ENCODE results near the gene ETV2. TPM values are rescaled to one million over a fixed set of nuclear protein-coding genes. Genes with fewer than 3 reads are reported as not detected.
A peak's percentile ranks its signal among the peaks of the same experiment; 100 is the strongest.

Gene ETV2
- total and polyA plus RNA-seq, 2 experiments from 2014 or later: 3.1 TPM

- H3K4me3 ChIP-seq: peak overlapping the region; percentile 66
- TF ChIP-seq, protein P1, sequence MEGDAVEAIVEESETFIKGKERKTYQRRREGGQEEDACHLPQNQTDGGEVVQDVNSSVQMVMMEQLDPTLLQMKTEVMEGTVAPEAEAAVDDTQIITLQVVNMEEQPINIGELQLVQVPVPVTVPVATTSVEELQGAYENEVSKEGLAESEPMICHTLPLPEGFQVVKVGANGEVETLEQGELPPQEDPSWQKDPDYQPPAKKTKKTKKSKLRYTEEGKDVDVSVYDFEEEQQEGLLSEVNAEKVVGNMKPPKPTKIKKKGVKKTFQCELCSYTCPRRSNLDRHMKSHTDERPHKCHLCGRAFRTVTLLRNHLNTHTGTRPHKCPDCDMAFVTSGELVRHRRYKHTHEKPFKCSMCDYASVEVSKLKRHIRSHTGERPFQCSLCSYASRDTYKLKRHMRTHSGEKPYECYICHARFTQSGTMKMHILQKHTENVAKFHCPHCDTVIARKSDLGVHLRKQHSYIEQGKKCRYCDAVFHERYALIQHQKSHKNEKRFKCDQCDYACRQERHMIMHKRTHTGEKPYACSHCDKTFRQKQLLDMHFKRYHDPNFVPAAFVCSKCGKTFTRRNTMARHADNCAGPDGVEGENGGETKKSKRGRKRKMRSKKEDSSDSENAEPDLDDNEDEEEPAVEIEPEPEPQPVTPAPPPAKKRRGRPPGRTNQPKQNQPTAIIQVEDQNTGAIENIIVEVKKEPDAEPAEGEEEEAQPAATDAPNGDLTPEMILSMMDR (IDR thresholded peaks at IDR 0.05; ENCODE audit: low read depth, low read length): no peak
- peak overlapping the region; percentile 59 for H3K27ac ChIP-seq
- no peaks in the 10 kb centered on the region for H3K9me3 ChIP-seq (ENCODE audit: low read depth)
- H3K36me3 ChIP-seq: peaks cover 12% of the 10 kb centered on the region
- no peaks in the 10 kb centered on the region for H3K27me3 ChIP-seq
- peaks cover 4% of the 10 kb centered on the region for H3K4me1 ChIP-seq (ENCODE audit: low read depth)
- no peak for DNase-seq (ENCODE audit: low read depth in 1 of 2, low spot score in 1 of 2)
Measured at GRCh38 chr19:35629332-35629633, 12.3 kb upstream of the ETV2 start.

DNA sequence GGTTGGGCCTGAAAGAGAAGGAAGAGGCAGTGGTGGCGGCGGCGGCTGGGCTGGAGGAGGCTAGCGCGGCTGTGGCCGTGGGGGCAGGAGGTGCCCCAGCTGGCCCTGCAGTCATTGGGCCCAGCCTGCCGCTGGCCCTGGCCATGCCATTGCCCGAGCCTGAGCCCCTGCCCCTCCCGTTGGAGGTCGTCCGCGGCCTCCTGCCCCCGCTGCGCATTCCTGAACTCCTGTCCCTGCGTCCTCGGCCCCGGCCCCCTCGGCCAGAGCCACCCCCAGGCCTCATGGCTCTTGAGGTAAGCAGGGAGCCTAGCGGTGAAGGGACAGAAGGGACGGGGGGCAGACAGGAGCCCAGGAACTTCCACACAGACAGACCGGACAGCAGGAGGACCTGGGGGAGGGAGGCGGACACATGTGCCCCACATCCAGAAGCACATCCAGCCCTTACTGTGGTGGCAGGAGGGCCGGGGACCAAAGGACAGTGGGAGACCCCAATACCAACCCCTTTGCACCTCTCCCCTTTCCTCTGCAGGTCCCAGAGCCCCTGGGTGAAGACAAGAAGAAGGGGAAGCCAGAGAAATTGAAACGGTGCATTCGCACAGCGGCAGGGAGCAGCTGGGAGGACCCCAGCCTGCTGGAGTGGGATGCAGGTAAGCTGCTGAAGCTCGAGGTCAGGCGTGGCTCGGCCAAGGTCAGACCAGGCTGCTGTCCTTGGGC lies 7.7 kb upstream of the ETV2 start:
- no peaks in the 10 kb centered on the region for H3K9me3 ChIP-seq (ENCODE audit: low read depth)
- DNase-seq (ENCODE audit: low read depth in 1 of 2, low spot score in 1 of 2): no peak

DNA sequence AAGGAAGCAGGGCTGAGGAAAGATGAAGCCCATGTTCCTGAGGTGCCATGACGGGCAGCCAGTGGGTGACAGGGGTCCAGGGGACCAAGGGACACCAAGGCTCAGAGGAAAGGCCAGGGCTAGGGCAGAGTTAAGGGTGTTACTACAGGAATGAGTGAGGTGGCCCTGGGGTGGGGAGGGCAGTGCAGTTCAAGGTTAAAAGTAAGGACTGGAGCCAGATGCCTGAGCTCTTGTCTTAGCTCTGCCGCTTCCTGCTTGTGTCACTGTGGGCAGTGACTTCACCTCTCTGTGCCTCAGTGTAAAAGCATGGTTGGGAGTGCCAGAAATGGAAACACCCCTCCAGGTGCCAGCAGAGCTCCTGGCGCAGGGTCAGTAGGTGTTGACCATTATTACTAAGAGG lies 4.9 kb upstream of the ETV2 start:
- Histone ChIP-seq H3K4me1 (ENCODE audit: low read depth) (peaks cover 6% of the 10 kb centered on the region), H3K9me3 (ENCODE audit: low read depth) (no peaks in the 10 kb centered on the region), H3K27me3 (no peaks in the 10 kb centered on the region), H3K36me3 (peaks cover 32% of the 10 kb centered on the region), H3K27ac (no peak overlapping the region), H3K4me3 (no peak overlapping the region)
- no peak for DNase-seq (ENCODE audit: low read depth in 1 of 2, low spot score in 1 of 2)
- TF ChIP-seq, protein P1 (IDR thresholded peaks at IDR 0.05; ENCODE audit: low read depth, low read length): no peak

More for the DNA sequence above, 7.7 kb upstream of the ETV2 start:
- peaks cover 5% of the 10 kb centered on the region for H3K4me1 ChIP-seq (ENCODE audit: low read depth)
- H3K4me3 ChIP-seq: no peak overlapping the region
- H3K27me3 ChIP-seq: no peaks in the 10 kb centered on the region
- no peak overlapping the region for H3K27ac ChIP-seq
- peaks cover 35% of the 10 kb centered on the region for H3K36me3 ChIP-seq
- TF ChIP-seq, protein P1 (IDR thresholded peaks at IDR 0.05; ENCODE audit: low read depth, low read length): no peak

- Histone ChIP-seq H3K4me3 (no peak overlapping the region), H3K9me3 (ENCODE audit: low read depth) (no peaks in the 10 kb centered on the region), H3K4me1 (ENCODE audit: low read depth) (peaks cover 6% of the 10 kb centered on the region), H3K36me3 (peaks cover 27% of the 10 kb centered on the region), H3K27ac (no peak overlapping the region), H3K27me3 (no peaks in the 10 kb centered on the region)
- TF ChIP-seq, protein P1 (IDR thresholded peaks at IDR 0.05; ENCODE audit: low read depth, low read length): no peak
- DNase-seq (ENCODE audit: low read depth in 1 of 2, low spot score in 1 of 2): no peak
Measured at GRCh38 chr19:35637165-35637564, 4.4 kb upstream of the ETV2 start.

- peaks cover 23% of the 10 kb centered on the region for H3K36me3 ChIP-seq
- no peaks in the 10 kb centered on the region for H3K27me3 ChIP-seq
- H3K4me1 ChIP-seq (ENCODE audit: low read depth): peaks cover 6% of the 10 kb centered on the region
- DNase-seq (ENCODE audit: low read depth in 1 of 2, low spot score in 1 of 2): no peak
- TF ChIP-seq, protein P1 (IDR thresholded peaks at IDR 0.05; ENCODE audit: low read depth, low read length): no peak
- H3K9me3 ChIP-seq (ENCODE audit: low read depth): no peaks in the 10 kb centered on the region
- H3K4me3 ChIP-seq: no peak overlapping the region
- H3K27ac ChIP-seq: no peak overlapping the region
Measured at GRCh38 chr19:35639321-35639639, 2.3 kb upstream of the ETV2 start.
